B cell (primary cell): ENCODE measurements around the gene RTTN.
"Not testable (repeated sequence)": the region's sequence is repeated elsewhere in the genome, so short reads cannot be mapped to it uniquely, and the experiment has no call there.

Experiments used
- CTCF ChIP-seq: fragments of 200-600 bp; IDR thresholded peaks from one replicate; pipeline ENCODE4 v1.8.0; 2022; ENCODE audit warnings: antibody characterized with exemption, mild to moderate bottlenecking
- EZH2 ChIP-seq: IDR thresholded peaks from 2 replicates; pipeline ENCODE4 v1.6.1; 2012; ENCODE audit warnings: borderline replicate concordance, low read depth, mild to moderate bottlenecking, moderate library complexity, low read length; ENCODE audit not compliant: insufficient read depth, poor library complexity, severe bottlenecking

DNA sequence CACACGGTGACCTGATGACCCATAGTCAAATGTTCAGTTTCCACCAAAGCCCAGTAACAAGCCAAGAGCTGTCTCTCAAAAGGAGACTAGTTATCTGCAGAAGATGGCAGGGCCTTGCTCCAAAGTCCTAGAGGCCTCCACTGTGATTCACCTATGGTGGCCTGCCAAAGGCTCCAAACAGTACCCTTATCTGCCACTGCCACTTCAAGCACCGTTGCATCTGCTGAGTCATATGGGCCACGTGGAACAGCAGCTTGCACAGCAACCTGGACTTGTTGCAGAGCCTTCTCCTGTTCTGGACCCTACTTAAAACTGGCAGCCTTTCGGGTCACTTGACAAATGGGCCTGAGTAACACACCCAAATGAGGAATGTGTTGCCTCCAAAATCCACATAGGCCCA lies 230.2 kb downstream of the RTTN start:
- not testable (repeated sequence) for TF ChIP-seq CTCF, EZH2
